ENCODE measurements around the gene TTLL9. TPM values are rescaled to one million over a fixed set of nuclear protein-coding genes. Genes with fewer than 3 reads are reported as not detected.

The TTLL9 gene
- total and polyA plus RNA-seq, 2 of the 13 experiments (the other 11 are each of a cell fraction or from before 2014, with no cell fraction given), result not detected

DNA sequence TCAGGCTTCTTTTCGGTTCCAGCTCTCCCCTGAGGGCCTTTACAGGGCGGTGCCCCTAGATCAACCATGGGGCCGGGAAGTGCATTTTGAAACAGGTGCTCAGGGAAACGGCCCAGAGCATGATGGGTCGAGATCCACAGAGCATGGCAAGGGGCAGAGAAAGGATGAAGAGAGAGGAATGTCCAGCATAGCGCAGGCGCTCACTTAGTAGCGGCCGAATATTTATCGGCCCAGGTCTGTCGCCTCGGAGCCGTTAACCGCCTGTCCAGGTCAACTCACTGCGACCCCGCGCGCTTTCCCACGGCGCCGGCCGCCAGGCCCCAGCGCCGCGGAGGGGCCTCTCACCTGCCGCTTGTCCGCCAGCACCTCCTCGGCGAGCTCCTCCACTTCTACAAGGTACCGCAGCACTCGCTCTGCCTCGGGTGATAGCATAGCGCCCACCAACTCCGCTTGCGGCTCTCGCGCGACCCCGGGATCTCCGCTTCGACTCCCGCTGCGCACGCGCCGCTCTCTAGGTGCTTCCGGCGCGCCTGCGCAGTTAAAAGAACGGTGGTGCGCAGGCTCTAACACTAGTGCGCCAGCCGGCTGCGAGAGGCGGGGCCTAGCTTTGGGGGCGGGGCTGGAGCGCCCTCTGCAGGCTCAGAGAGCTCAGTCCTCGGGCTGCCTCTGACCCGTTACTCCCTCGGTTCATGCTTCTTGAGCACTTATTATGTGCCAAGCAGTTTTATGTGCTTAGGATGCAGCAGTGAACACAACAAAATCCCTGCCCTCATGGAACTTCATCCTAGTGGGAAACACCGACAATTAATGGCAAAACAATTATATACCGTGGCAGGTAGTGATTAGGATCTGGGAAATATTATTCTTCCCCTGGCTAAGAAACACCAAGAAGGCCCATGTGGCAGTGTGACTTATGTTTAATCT is 81.4 kb downstream of the TTLL9 start, which contains the start of gene PDRG1 (continued):
- TF ChIP-seq, protein P1, sequence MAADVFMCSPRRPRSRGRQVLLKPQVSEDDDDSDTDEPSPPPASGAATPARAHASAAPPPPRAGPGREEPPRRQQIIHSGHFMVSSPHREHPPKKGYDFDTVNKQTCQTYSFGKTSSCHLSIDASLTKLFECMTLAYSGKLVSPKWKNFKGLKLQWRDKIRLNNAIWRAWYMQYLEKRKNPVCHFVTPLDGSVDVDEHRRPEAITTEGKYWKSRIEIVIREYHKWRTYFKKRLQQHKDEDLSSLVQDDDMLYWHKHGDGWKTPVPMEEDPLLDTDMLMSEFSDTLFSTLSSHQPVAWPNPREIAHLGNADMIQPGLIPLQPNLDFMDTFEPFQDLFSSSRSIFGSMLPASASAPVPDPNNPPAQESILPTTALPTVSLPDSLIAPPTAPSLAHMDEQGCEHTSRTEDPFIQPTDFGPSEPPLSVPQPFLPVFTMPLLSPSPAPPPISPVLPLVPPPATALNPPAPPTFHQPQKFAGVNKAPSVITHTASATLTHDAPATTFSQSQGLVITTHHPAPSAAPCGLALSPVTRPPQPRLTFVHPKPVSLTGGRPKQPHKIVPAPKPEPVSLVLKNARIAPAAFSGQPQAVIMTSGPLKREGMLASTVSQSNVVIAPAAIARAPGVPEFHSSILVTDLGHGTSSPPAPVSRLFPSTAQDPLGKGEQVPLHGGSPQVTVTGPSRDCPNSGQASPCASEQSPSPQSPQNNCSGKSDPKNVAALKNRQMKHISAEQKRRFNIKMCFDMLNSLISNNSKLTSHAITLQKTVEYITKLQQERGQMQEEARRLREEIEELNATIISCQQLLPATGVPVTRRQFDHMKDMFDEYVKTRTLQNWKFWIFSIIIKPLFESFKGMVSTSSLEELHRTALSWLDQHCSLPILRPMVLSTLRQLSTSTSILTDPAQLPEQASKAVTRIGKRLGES (CRISPR knock-in tag; IDR thresholded peaks at IDR 0.05; ENCODE audit: borderline replicate concordance), result peak; percentile 69
- TF ChIP-seq, protein P2, sequence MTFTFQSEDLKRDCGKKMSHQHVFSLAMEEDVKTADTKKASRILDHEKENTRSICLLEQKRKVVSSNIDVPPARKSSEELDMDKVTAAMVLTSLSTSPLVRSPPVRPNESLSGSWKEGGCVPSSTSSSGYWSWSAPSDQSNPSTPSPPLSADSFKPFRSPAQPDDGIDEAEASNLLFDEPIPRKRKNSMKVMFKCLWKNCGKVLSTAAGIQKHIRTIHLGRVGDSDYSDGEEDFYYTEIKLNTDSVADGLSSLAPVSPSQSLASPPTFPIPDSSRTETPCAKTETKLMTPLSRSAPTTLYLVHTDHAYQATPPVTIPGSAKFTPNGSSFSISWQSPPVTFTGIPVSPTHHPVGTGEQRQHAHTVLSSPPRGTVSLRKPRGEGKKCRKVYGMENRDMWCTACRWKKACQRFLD (CRISPR knock-in tag; IDR thresholded peaks at IDR 0.05; ENCODE audit: borderline replicate concordance), result no peak
- TF ChIP-seq ZNF460 (CRISPR knock-in tag; IDR thresholded peaks at IDR 0.05; ENCODE audit: borderline replicate concordance) (no peak), ZNF333 (CRISPR knock-in tag; IDR thresholded peaks at IDR 0.05; ENCODE audit: borderline replicate concordance) (peak; percentile 68; the same call in 1 of the 2 replicates), ZNF382 (CRISPR knock-in tag; IDR thresholded peaks at IDR 0.05; ENCODE audit: borderline replicate concordance) (no peak), ZNF570 (CRISPR knock-in tag; IDR thresholded peaks at IDR 0.05; ENCODE audit: borderline replicate concordance) (no peak; the same call in 1 of the 2 replicates), NR2F2 (IDR thresholded peaks at IDR 0.05; ENCODE audit: borderline replicate concordance, low read depth) (peak; percentile 40; the same call in 1 of the 2 replicates), IRF2 (CRISPR knock-in tag; IDR thresholded peaks at IDR 0.05) (peak; percentile 92), ZNF713 (CRISPR knock-in tag; IDR thresholded peaks at IDR 0.05) (no peak), TCF12 (IDR thresholded peaks at IDR 0.05) (no peak), TCF12 (CRISPR knock-in tag; IDR thresholded peaks at IDR 0.05) (peak; percentile 81; the same call in 1 of the 2 replicates), ZBTB20 (CRISPR knock-in tag; IDR thresholded peaks at IDR 0.05; ENCODE audit: borderline replicate concordance, low read depth) (peak; percentile 85), ZKSCAN1 (IDR thresholded peaks at IDR 0.05; ENCODE audit: low read length) (peak; percentile 56; the same call in 1 of the 2 replicates), ZNF883 (CRISPR knock-in tag; IDR thresholded peaks at IDR 0.05; ENCODE audit: not compliant biosample characterization) (peak; percentile 95), DR1 (CRISPR knock-in tag; IDR thresholded peaks at IDR 0.05) (peak; percentile 96), ZNF20 (CRISPR knock-in tag; IDR thresholded peaks at IDR 0.05) (no peak), EEA1 (CRISPR knock-in tag; IDR thresholded peaks at IDR 0.05; ENCODE audit: borderline replicate concordance) (peak; percentile 89; the same call in 1 of the 2 replicates)
- TF ChIP-seq, protein P3, sequence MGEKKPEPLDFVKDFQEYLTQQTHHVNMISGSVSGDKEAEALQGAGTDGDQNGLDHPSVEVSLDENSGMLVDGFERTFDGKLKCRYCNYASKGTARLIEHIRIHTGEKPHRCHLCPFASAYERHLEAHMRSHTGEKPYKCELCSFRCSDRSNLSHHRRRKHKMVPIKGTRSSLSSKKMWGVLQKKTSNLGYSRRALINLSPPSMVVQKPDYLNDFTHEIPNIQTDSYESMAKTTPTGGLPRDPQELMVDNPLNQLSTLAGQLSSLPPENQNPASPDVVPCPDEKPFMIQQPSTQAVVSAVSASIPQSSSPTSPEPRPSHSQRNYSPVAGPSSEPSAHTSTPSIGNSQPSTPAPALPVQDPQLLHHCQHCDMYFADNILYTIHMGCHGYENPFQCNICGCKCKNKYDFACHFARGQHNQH (CRISPR knock-in tag; IDR thresholded peaks at IDR 0.05), result peak; percentile 97
- TF ChIP-seq, protein P4, sequence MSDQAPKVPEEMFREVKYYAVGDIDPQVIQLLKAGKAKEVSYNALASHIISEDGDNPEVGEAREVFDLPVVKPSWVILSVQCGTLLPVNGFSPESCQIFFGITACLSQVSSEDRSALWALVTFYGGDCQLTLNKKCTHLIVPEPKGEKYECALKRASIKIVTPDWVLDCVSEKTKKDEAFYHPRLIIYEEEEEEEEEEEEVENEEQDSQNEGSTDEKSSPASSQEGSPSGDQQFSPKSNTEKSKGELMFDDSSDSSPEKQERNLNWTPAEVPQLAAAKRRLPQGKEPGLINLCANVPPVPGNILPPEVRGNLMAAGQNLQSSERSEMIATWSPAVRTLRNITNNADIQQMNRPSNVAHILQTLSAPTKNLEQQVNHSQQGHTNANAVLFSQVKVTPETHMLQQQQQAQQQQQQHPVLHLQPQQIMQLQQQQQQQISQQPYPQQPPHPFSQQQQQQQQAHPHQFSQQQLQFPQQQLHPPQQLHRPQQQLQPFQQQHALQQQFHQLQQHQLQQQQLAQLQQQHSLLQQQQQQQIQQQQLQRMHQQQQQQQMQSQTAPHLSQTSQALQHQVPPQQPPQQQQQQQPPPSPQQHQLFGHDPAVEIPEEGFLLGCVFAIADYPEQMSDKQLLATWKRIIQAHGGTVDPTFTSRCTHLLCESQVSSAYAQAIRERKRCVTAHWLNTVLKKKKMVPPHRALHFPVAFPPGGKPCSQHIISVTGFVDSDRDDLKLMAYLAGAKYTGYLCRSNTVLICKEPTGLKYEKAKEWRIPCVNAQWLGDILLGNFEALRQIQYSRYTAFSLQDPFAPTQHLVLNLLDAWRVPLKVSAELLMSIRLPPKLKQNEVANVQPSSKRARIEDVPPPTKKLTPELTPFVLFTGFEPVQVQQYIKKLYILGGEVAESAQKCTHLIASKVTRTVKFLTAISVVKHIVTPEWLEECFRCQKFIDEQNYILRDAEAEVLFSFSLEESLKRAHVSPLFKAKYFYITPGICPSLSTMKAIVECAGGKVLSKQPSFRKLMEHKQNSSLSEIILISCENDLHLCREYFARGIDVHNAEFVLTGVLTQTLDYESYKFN (CRISPR knock-in tag; conservative IDR thresholded peaks at IDR 0.05), result no peak; the same call in 1 of the 2 replicates

All from HepG2 (cell line).